MG63 (cell line): ENCODE data around the gene DHRS3. TPM values are rescaled to one million over a fixed set of nuclear protein-coding genes. Genes with fewer than 3 reads are reported as not detected.

ENCODE experiments used
- DNase-seq: peaks from one replicate; pipeline ENCODE4 v3.0.0-alpha.2; 2020
- H3K27me3 ChIP-seq: fragments of 250-450 bp; sonication (Bioruptor Pico); 2 replicates; pipeline ENCODE4 v1.5.1; 2020; ENCODE audit warnings: mild to moderate bottlenecking, moderate library complexity
- H3K36me3 ChIP-seq: fragments of 250-450 bp; sonication (Bioruptor Pico); 2 replicates; pipeline ENCODE4 v1.5.1; 2020; ENCODE audit warnings: mild to moderate bottlenecking, moderate library complexity
- H3K4me3 ChIP-seq: fragments of 250-450 bp; sonication (Bioruptor Pico); 2 replicates; pipeline ENCODE4 v1.5.1; 2020; ENCODE audit warnings: mild to moderate bottlenecking, moderate library complexity
- H3K9me3 ChIP-seq: fragments of 250-450 bp; sonication (Bioruptor Pico); 2 replicates; pipeline ENCODE4 v1.5.1; 2020; ENCODE audit warnings: mild to moderate bottlenecking, moderate library complexity
- total RNA-seq: library from RNA; depleted of rRNA; stranded (reverse); fragments of >200 nt; shearing (Covaris generic); gene quantifications from 2 replicates; pipeline ENCODE4 v1.2.3, GENCODE V29; 2014; ENCODE audit warnings: low replicate concordance

Gene DHRS3
- total RNA-seq, 1 experiment from 2014 or later, result 317 TPM

- H3K36me3 ChIP-seq, result no peaks in the 10 kb centered on the region
- DNase-seq, result no peak
- H3K4me3 ChIP-seq, result no peak overlapping the region
- no peaks in the 10 kb centered on the region for H3K27me3 ChIP-seq
- H3K9me3 ChIP-seq, result peaks cover 18% of the 10 kb centered on the region
Measured at GRCh38 chr1:12644237-12644636, 26.2 kb upstream of the DHRS3 start.

GRCh38 chr1:12643785-12644184 lies 25.8 kb upstream of the DHRS3 start, which contains the start of gene AADACL4:
Gene AADACL4 (plus strand): TSS chr1:12644085. CDS start chr1:12644547, 462 bp downstream.
- Histone ChIP-seq H3K27me3 (no peaks in the 10 kb centered on the region), H3K36me3 (no peaks in the 10 kb centered on the region), H3K9me3 (peaks cover 20% of the 10 kb centered on the region), H3K4me3 (no peak within 1 kb of the TSS)
- DNase-seq, result no peak

- H3K36me3 ChIP-seq, result no peaks in the 10 kb centered on the region
- no peak overlapping the region for H3K4me3 ChIP-seq
- no peak for DNase-seq
- peaks cover 20% of the 10 kb centered on the region for H3K9me3 ChIP-seq
- no peaks in the 10 kb centered on the region for H3K27me3 ChIP-seq
Measured at GRCh38 chr1:12643079-12643478, 25.1 kb upstream of the DHRS3 start.

- no peaks in the 10 kb centered on the region for H3K27me3 ChIP-seq
- no peaks in the 10 kb centered on the region for H3K36me3 ChIP-seq
- H3K4me3 ChIP-seq, result no peak overlapping the region
- H3K9me3 ChIP-seq, result peaks cover 20% of the 10 kb centered on the region
- no peak for DNase-seq
Measured at GRCh38 chr1:12640958-12641272, 22.9 kb upstream of the DHRS3 start.

- H3K9me3 ChIP-seq, result peaks cover 20% of the 10 kb centered on the region
- no peak overlapping the region for H3K4me3 ChIP-seq
- no peak for DNase-seq
- H3K27me3 ChIP-seq, result no peaks in the 10 kb centered on the region
- no peaks in the 10 kb centered on the region for H3K36me3 ChIP-seq
Measured at GRCh38 chr1:12640237-12640957, 22.4 kb upstream of the DHRS3 start.

GRCh38 chr1:12637693-12638092 lies 19.7 kb upstream of the DHRS3 start:
- H3K9me3 ChIP-seq, result peaks cover 20% of the 10 kb centered on the region
- no peaks in the 10 kb centered on the region for H3K36me3 ChIP-seq
- DNase-seq, result no peak

GRCh38 chr1:12636098-12636950 lies 18.3 kb upstream of the DHRS3 start:
- H3K27me3 ChIP-seq, result no peaks in the 10 kb centered on the region
- peaks cover 20% of the 10 kb centered on the region for H3K9me3 ChIP-seq
- H3K36me3 ChIP-seq, result no peaks in the 10 kb centered on the region
- H3K4me3 ChIP-seq, result no peak overlapping the region
- peak; percentile 59 for DNase-seq

More at GRCh38 chr1:12637693-12638092, 19.7 kb upstream of the DHRS3 start:
- H3K27me3 ChIP-seq, result no peaks in the 10 kb centered on the region
- H3K4me3 ChIP-seq, result no peak overlapping the region

- no peaks in the 10 kb centered on the region for H3K36me3 ChIP-seq
- H3K9me3 ChIP-seq, result peaks cover 6% of the 10 kb centered on the region
- H3K27me3 ChIP-seq, result no peaks in the 10 kb centered on the region
- H3K4me3 ChIP-seq, result no peak overlapping the region
- DNase-seq, result no peak
Measured at GRCh38 chr1:12634696-12635202, 16.7 kb upstream of the DHRS3 start.

- Histone ChIP-seq H3K4me3 (no peak overlapping the region), H3K27me3 (no peaks in the 10 kb centered on the region), H3K9me3 (peaks cover 1% of the 10 kb centered on the region; the same call in 1 of the 2 replicates), H3K36me3 (no peaks in the 10 kb centered on the region)
- DNase-seq, result no peak
Measured at GRCh38 chr1:12634156-12634555, 16.1 kb upstream of the DHRS3 start.

GRCh38 chr1:12631571-12631970 lies 13.6 kb upstream of the DHRS3 start:
- no peak for DNase-seq
- no peak overlapping the region for H3K4me3 ChIP-seq
- H3K27me3 ChIP-seq, result no peaks in the 10 kb centered on the region
- H3K36me3 ChIP-seq, result no peaks in the 10 kb centered on the region
- H3K9me3 ChIP-seq, result no peaks in the 10 kb centered on the region

GRCh38 chr1:12630946-12631530 lies 13.0 kb upstream of the DHRS3 start:
- H3K9me3 ChIP-seq, result no peaks in the 10 kb centered on the region
- DNase-seq, result peak; percentile 11
- no peak overlapping the region for H3K4me3 ChIP-seq
- H3K27me3 ChIP-seq, result no peaks in the 10 kb centered on the region
- H3K36me3 ChIP-seq, result no peaks in the 10 kb centered on the region

GRCh38 chr1:12629985-12630760 lies 12.2 kb upstream of the DHRS3 start:
- Histone ChIP-seq H3K4me3 (no peak overlapping the region), H3K9me3 (no peaks in the 10 kb centered on the region), H3K27me3 (no peaks in the 10 kb centered on the region), H3K36me3 (no peaks in the 10 kb centered on the region)
- DNase-seq, result no peak

- Histone ChIP-seq H3K4me3 (no peak overlapping the region), H3K9me3 (no peaks in the 10 kb centered on the region), H3K36me3 (no peaks in the 10 kb centered on the region), H3K27me3 (no peaks in the 10 kb centered on the region)
- DNase-seq, result no peak
Measured at GRCh38 chr1:12629511-12629956, 11.5 kb upstream of the DHRS3 start.

GRCh38 chr1:12627296-12627695 lies 9.3 kb upstream of the DHRS3 start:
- H3K9me3 ChIP-seq, result no peaks in the 10 kb centered on the region
- no peak overlapping the region for H3K4me3 ChIP-seq
- no peak for DNase-seq
- H3K36me3 ChIP-seq, result no peaks in the 10 kb centered on the region
- no peaks in the 10 kb centered on the region for H3K27me3 ChIP-seq

- no peak for DNase-seq
- no peaks in the 10 kb centered on the region for H3K27me3 ChIP-seq
- no peaks in the 10 kb centered on the region for H3K9me3 ChIP-seq
- no peak overlapping the region for H3K4me3 ChIP-seq
- no peaks in the 10 kb centered on the region for H3K36me3 ChIP-seq
Measured at GRCh38 chr1:12626888-12627287, 8.9 kb upstream of the DHRS3 start.

- H3K27me3 ChIP-seq, result no peaks in the 10 kb centered on the region
- no peaks in the 10 kb centered on the region for H3K9me3 ChIP-seq
- no peak for DNase-seq
- H3K4me3 ChIP-seq, result no peak overlapping the region
- no peaks in the 10 kb centered on the region for H3K36me3 ChIP-seq
Measured at GRCh38 chr1:12625276-12625675, 7.3 kb upstream of the DHRS3 start.
